Ishikawa (cell line): ENCODE measurements around the gene CAMK2A.
A peak's percentile ranks its signal among the peaks of the same experiment; 100 is the strongest.

Experiments
- CEBPB ChIP-seq: IDR thresholded peaks from 2 replicates; pipeline ENCODE4 v1.6.1; 2012
- CREB1 ChIP-seq: IDR thresholded peaks from 2 replicates; pipeline ENCODE4 v1.6.1; 2012; ENCODE audit warnings: low read depth
- EGR1 ChIP-seq: IDR thresholded peaks from 2 replicates; pipeline ENCODE4 v1.6.1; 2012
- EP300 ChIP-seq: IDR thresholded peaks from 2 replicates; pipeline ENCODE4 v1.6.1; 2012; ENCODE audit warnings: borderline replicate concordance
- FOXM1 ChIP-seq: IDR thresholded peaks from 2 replicates; pipeline ENCODE4 v1.6.1; 2012; ENCODE audit warnings: low read depth, borderline replicate concordance
- MAX ChIP-seq: IDR thresholded peaks from 2 replicates; pipeline ENCODE4 v1.6.1; 2012
- NFIC ChIP-seq: IDR thresholded peaks from 2 replicates; pipeline ENCODE4 v1.6.1; 2012
- RAD21 ChIP-seq: IDR thresholded peaks from 2 replicates; pipeline ENCODE4 v1.6.1; 2012; ENCODE audit warnings: low read depth
- REST ChIP-seq: IDR thresholded peaks from 2 replicates; pipeline ENCODE4 v1.6.1; 2012; ENCODE audit warnings: low read depth, mild to moderate bottlenecking
- TAF1 ChIP-seq: IDR thresholded peaks from 2 replicates; pipeline ENCODE4 v1.6.1; 2012; ENCODE audit warnings: low read depth, mild to moderate bottlenecking
- TCF12 ChIP-seq: IDR thresholded peaks from 2 replicates; pipeline ENCODE4 v1.6.1; 2012; ENCODE audit warnings: low read depth
- TEAD4 ChIP-seq: IDR thresholded peaks from 2 replicates; pipeline ENCODE4 v1.6.1; 2012
- USF1 ChIP-seq: IDR thresholded peaks from 2 replicates; pipeline ENCODE4 v1.6.1; 2012
- YY1 ChIP-seq: IDR thresholded peaks from 2 replicates; pipeline ENCODE4 v1.6.1; 2012; ENCODE audit warnings: low read depth
- ZBTB7A ChIP-seq: IDR thresholded peaks from 2 replicates; pipeline ENCODE4 v1.6.1; 2012; ENCODE audit warnings: low read depth

The CAMK2A gene

GRCh38 chr5:150322202-150322601 is 32.6 kb upstream of the CAMK2A start:
- no peak for TF ChIP-seq YY1
- no peak for TF ChIP-seq TEAD4
- no peak for TF ChIP-seq USF1
- no peak for TF ChIP-seq CEBPB
- no peak for TF ChIP-seq ZBTB7A
- no peak for TF ChIP-seq EGR1
- no peak for TF ChIP-seq EP300
- no peak for TF ChIP-seq TCF12
- TF ChIP-seq FOXM1, result no peak
- no peak for TF ChIP-seq TAF1
- TF ChIP-seq MAX, result no peak
- TF ChIP-seq CREB1, result no peak
- TF ChIP-seq REST, result no peak
- TF ChIP-seq NFIC, result no peak
- TF ChIP-seq RAD21, result no peak

GRCh38 chr5:150321784-150322183 is 32.2 kb upstream of the CAMK2A start:
- TF ChIP-seq TEAD4 (no peak), RAD21 (no peak), REST (no peak), ZBTB7A (no peak), USF1 (no peak), CREB1 (no peak), TAF1 (no peak), EP300 (no peak), EGR1 (no peak), YY1 (no peak), FOXM1 (no peak), CEBPB (no peak), MAX (no peak), NFIC (no peak), TCF12 (no peak)

- TF ChIP-seq CEBPB, result no peak
- no peak for TF ChIP-seq NFIC
- no peak for TF ChIP-seq TEAD4
- no peak for TF ChIP-seq ZBTB7A
- TF ChIP-seq EP300, result no peak
- no peak for TF ChIP-seq RAD21
- no peak for TF ChIP-seq MAX
- TF ChIP-seq EGR1, result no peak
- TF ChIP-seq FOXM1, result no peak
- no peak for TF ChIP-seq USF1
- no peak for TF ChIP-seq CREB1
- TF ChIP-seq REST, result no peak
Observed at GRCh38 chr5:150321211-150321610, 31.6 kb upstream of the CAMK2A start.

- TF ChIP-seq EGR1 (no peak), TEAD4 (no peak), RAD21 (no peak), CREB1 (no peak), FOXM1 (no peak), CEBPB (peak; percentile 33; the same call in 1 of the 2 replicates), MAX (peak; percentile 92), NFIC (no peak; the same call in 1 of the 2 replicates), TCF12 (no peak), EP300 (no peak), REST (no peak), YY1 (no peak), TAF1 (no peak), USF1 (peak; percentile 88), ZBTB7A (no peak)
Observed at GRCh38 chr5:150320044-150320613, 30.6 kb upstream of the CAMK2A start.
